Effector memory CD4-positive, alpha-beta T cell (primary cell): ENCODE measurements around the gene GNA15.

Experiments
- DNase-seq, 3 donors: peaks; one replicate each; pipeline ENCODE4 v3.0.0-alpha.2; 2020
- H3K27ac ChIP-seq: 2 replicates; pipeline ENCODE4 v1.7.0; 2013; ENCODE audit warnings: mild to moderate bottlenecking, low read length, moderate library complexity; ENCODE audit not compliant: insufficient read depth, poor library complexity, severe bottlenecking
- H3K27me3 ChIP-seq: replicated peaks from 2 replicates; pipeline ENCODE4 v1.7.0; 2013; ENCODE audit warnings: mild to moderate bottlenecking, low read length; ENCODE audit not compliant: insufficient read depth, control insufficient read depth, poor library complexity, severe bottlenecking
- H3K36me3 ChIP-seq: 2 replicates; pipeline ENCODE4 v1.7.0; 2013; ENCODE audit warnings: mild to moderate bottlenecking, low read length, moderate library complexity; ENCODE audit not compliant: control insufficient read depth, insufficient read depth
- H3K4me1 ChIP-seq: 2 replicates; pipeline ENCODE4 v1.7.0; 2013; ENCODE audit warnings: low read length, mild to moderate bottlenecking; ENCODE audit not compliant: control insufficient read depth, insufficient read depth, poor library complexity, severe bottlenecking
- H3K4me3 ChIP-seq: 2 replicates; pipeline ENCODE4 v1.7.0; 2013; ENCODE audit warnings: low read length, low read depth, mild to moderate bottlenecking; ENCODE audit not compliant: insufficient read depth, poor library complexity, severe bottlenecking
- H3K9me3 ChIP-seq: 2 replicates; pipeline ENCODE4 v1.7.0; 2013; ENCODE audit warnings: mild to moderate bottlenecking, low read length, moderate library complexity; ENCODE audit not compliant: control insufficient read depth

The GNA15 gene

GRCh38 chr19:3107658-3108057 is 28.2 kb upstream of the GNA15 start:
- no peaks in the 10 kb centered on the region for H3K9me3 ChIP-seq
- DNase-seq: no peak
- H3K4me3 ChIP-seq: no peak overlapping the region
- H3K36me3 ChIP-seq: no peaks in the 10 kb centered on the region
- no peaks in the 10 kb centered on the region for H3K27me3 ChIP-seq
- peaks cover 4% of the 10 kb centered on the region for H3K4me1 ChIP-seq
- no peak overlapping the region for H3K27ac ChIP-seq

GRCh38 chr19:3108775-3109174 is 27.1 kb upstream of the GNA15 start:
- H3K36me3 ChIP-seq: no peaks in the 10 kb centered on the region
- H3K27ac ChIP-seq: no peak overlapping the region
- no peak overlapping the region for H3K4me3 ChIP-seq

GRCh38 chr19:3109491-3109890 is 26.3 kb upstream of the GNA15 start:
- Histone ChIP-seq H3K4me1 (peaks cover 4% of the 10 kb centered on the region), H3K4me3 (no peak overlapping the region), H3K9me3 (no peaks in the 10 kb centered on the region), H3K27ac (no peak overlapping the region), H3K36me3 (no peaks in the 10 kb centered on the region), H3K27me3 (no peaks in the 10 kb centered on the region)
- no peak for DNase-seq

More at GRCh38 chr19:3108775-3109174, 27.1 kb upstream of the GNA15 start:
- DNase-seq: peak; percentile 38 to 58 (median 45)
- Histone ChIP-seq H3K27me3 (no peaks in the 10 kb centered on the region), H3K9me3 (no peaks in the 10 kb centered on the region), H3K4me1 (peaks cover 4% of the 10 kb centered on the region)

- Histone ChIP-seq H3K27me3 (no peaks in the 10 kb centered on the region), H3K36me3 (no peaks in the 10 kb centered on the region), H3K27ac (no peak overlapping the region), H3K9me3 (no peaks in the 10 kb centered on the region), H3K4me3 (no peak overlapping the region), H3K4me1 (peaks cover 4% of the 10 kb centered on the region)
- DNase-seq: no peak
Observed at GRCh38 chr19:3110126-3110825, 25.6 kb upstream of the GNA15 start.

- no peak for DNase-seq
- Histone ChIP-seq H3K27ac (no peak overlapping the region), H3K27me3 (no peaks in the 10 kb centered on the region), H3K4me3 (no peak overlapping the region), H3K9me3 (no peaks in the 10 kb centered on the region), H3K4me1 (peaks cover 4% of the 10 kb centered on the region), H3K36me3 (no peaks in the 10 kb centered on the region)
Observed at GRCh38 chr19:3111586-3112247, 24.1 kb upstream of the GNA15 start.

- no peak for DNase-seq
- no peaks in the 10 kb centered on the region for H3K27me3 ChIP-seq
- H3K36me3 ChIP-seq: no peaks in the 10 kb centered on the region
- no peaks in the 10 kb centered on the region for H3K9me3 ChIP-seq
- peaks cover 4% of the 10 kb centered on the region for H3K4me1 ChIP-seq
- no peak overlapping the region for H3K27ac ChIP-seq
- no peak overlapping the region for H3K4me3 ChIP-seq
Observed at GRCh38 chr19:3112375-3113099, 23.3 kb upstream of the GNA15 start.

GRCh38 chr19:3113100-3114017 is 22.5 kb upstream of the GNA15 start:
- H3K4me3 ChIP-seq: no peak overlapping the region
- H3K9me3 ChIP-seq: no peaks in the 10 kb centered on the region
- no peaks in the 10 kb centered on the region for H3K36me3 ChIP-seq
- H3K4me1 ChIP-seq: peaks cover 4% of the 10 kb centered on the region
- no peak for DNase-seq
- no peak overlapping the region for H3K27ac ChIP-seq
- no peaks in the 10 kb centered on the region for H3K27me3 ChIP-seq

- H3K36me3 ChIP-seq: no peaks in the 10 kb centered on the region
- H3K9me3 ChIP-seq: no peaks in the 10 kb centered on the region
- H3K27ac ChIP-seq: no peak overlapping the region
- no peak overlapping the region for H3K4me3 ChIP-seq
- no peak for DNase-seq
- H3K27me3 ChIP-seq: no peaks in the 10 kb centered on the region
- H3K4me1 ChIP-seq: no peaks in the 10 kb centered on the region
Observed at GRCh38 chr19:3114018-3114726, 21.7 kb upstream of the GNA15 start.

- no peak overlapping the region for H3K27ac ChIP-seq
- H3K36me3 ChIP-seq: no peaks in the 10 kb centered on the region
- H3K9me3 ChIP-seq: no peaks in the 10 kb centered on the region
- no peak for DNase-seq
- H3K4me1 ChIP-seq: no peaks in the 10 kb centered on the region
- no peak overlapping the region for H3K4me3 ChIP-seq
- no peaks in the 10 kb centered on the region for H3K27me3 ChIP-seq
Observed at GRCh38 chr19:3114811-3115210, 21.0 kb upstream of the GNA15 start.
